HEK293 (cell line): ENCODE data around the gene APCDD1.

Experiments
- CTCF ChIA-PET: fragments of 350-600 bp; formaldehyde crosslinking; extraction: SDS; loops from one replicate; lab custom pipeline; 2021; ENCODE audit warnings: antibody characterized with exemption; lab: Yijun Ruan, JAX
- POLR2A ChIA-PET: fragments of 300-600 bp; formaldehyde crosslinking; extraction: SDS; loops from one replicate; lab custom pipeline; 2020; ENCODE audit warnings: antibody characterized with exemption, inconsistent platforms; lab: Yijun Ruan, JAX
- H3K27ac ChIP-seq: fragments of 200-500 bp; sonication (Bioruptor generic); 2 replicates; pipeline ENCODE4 v1.5.1; 2014; ENCODE audit warnings: low read depth, low read length, control low read depth, inconsistent platforms; ENCODE audit errors: extremely low read depth
- H3K36me3 ChIP-seq, 2 experiments: fragments of 200-500 bp in 1 of 2; sonication (Bioruptor generic) in 1 of 2; 1 replicate in 1 of 2; 2 replicates in 1 of 2; pipeline ENCODE4 v1.5.1; 2014 to 2017; ENCODE audit warnings: inconsistent platforms in 2 of 2, low read length in 2 of 2; ENCODE audit not compliant: control insufficient read depth in 2 of 2, insufficient read depth in 1 of 2
- H3K4me1 ChIP-seq: fragments of 200-500 bp; sonication (Bioruptor generic); 2 replicates; pipeline ENCODE4 v1.5.1; 2014; ENCODE audit warnings: mild to moderate bottlenecking, low read length, inconsistent platforms; ENCODE audit not compliant: control insufficient read depth, insufficient read depth
- H3K4me3 ChIP-seq: 2 replicates; pipeline ENCODE4 v1.5.1; 2011; ENCODE audit warnings: low read depth, mild to moderate bottlenecking, control low read depth, low read length, moderate library complexity
- H3K9me3 ChIP-seq: fragments of 200-500 bp; sonication (Bioruptor generic); 2 replicates; pipeline ENCODE4 v1.5.1; 2014; ENCODE audit warnings: low read depth, low read length, inconsistent platforms; ENCODE audit not compliant: control insufficient read depth, insufficient read depth
- GLIS1 ChIP-seq: fragments of 450-650 bp; formaldehyde crosslinking; IDR thresholded peaks from 2 replicates; pipeline ENCODE4 v1.5.1; 2016; ENCODE audit warnings: missing biosample characterization, missing genetic modification characterization
- GLIS2 ChIP-seq: fragments of 450-650 bp; formaldehyde crosslinking; IDR thresholded peaks from 2 replicates; pipeline ENCODE4 v1.5.1; 2016; ENCODE audit warnings: missing biosample characterization, missing genetic modification characterization
- IKZF3 ChIP-seq: fragments of 450-650 bp; IDR thresholded peaks from 2 replicates; pipeline ENCODE4 v1.5.0; 2018; ENCODE audit warnings: missing biosample characterization, mild to moderate bottlenecking, missing genetic modification characterization, moderate library complexity
- REST ChIP-seq: fragments of 450-650 bp; formaldehyde crosslinking; IDR thresholded peaks from 2 replicates; pipeline ENCODE4 v1.5.1; 2016; ENCODE audit warnings: missing biosample characterization, missing genetic modification characterization
- SCRT2 ChIP-seq: fragments of 450-650 bp; formaldehyde crosslinking; IDR thresholded peaks from 2 replicates; pipeline ENCODE4 v1.5.1; 2016; ENCODE audit warnings: missing biosample characterization, missing genetic modification characterization
- ZBTB26 ChIP-seq: fragments of 450-650 bp; formaldehyde crosslinking; optimal IDR thresholded peaks from 2 replicates; pipeline ENCODE3; 2016; ENCODE audit warnings: missing biosample characterization, mild to moderate bottlenecking, missing genetic modification characterization
- ZBTB48 ChIP-seq: fragments of 450-650 bp; formaldehyde crosslinking; IDR thresholded peaks from 2 replicates; pipeline ENCODE4 v1.5.1; 2016; ENCODE audit warnings: missing biosample characterization, missing genetic modification characterization
- ZNF155 ChIP-seq: fragments of 450-650 bp; formaldehyde crosslinking; IDR thresholded peaks from 2 replicates; pipeline ENCODE4 v1.5.1; 2016; ENCODE audit warnings: missing biosample characterization, missing genetic modification characterization
- ZNF221 ChIP-seq: fragments of 450-650 bp; formaldehyde crosslinking; IDR thresholded peaks from 2 replicates; pipeline ENCODE4 v1.5.1; 2017; ENCODE audit warnings: missing biosample characterization, missing genetic modification characterization, borderline replicate concordance
- ZNF37A ChIP-seq: fragments of 450-650 bp; IDR thresholded peaks from 2 replicates; pipeline ENCODE4 v1.5.1; 2018; ENCODE audit warnings: missing biosample characterization, missing genetic modification characterization
- ZNF791 ChIP-seq: fragments of 450-650 bp; formaldehyde crosslinking; IDR thresholded peaks from 2 replicates; pipeline ENCODE4 v1.5.1; 2016; ENCODE audit warnings: missing biosample characterization, missing genetic modification characterization
- TF ChIP-seq, protein P1 (sequence below): fragments of 450-650 bp; formaldehyde crosslinking; IDR thresholded peaks from 2 replicates; pipeline ENCODE4; 2016; ENCODE audit warnings: missing biosample characterization, missing genetic modification characterization
- TF ChIP-seq, protein P2 (sequence below): fragments of 450-650 bp; IDR thresholded peaks from 2 replicates; pipeline ENCODE4 v1.5.1; 2018; ENCODE audit warnings: missing biosample characterization, mild to moderate bottlenecking, missing genetic modification characterization

Gene APCDD1

GRCh38 chr18:10536280-10536679 is 81.8 kb downstream of the APCDD1 start:
- no peak overlapping the region for H3K4me3 ChIP-seq
- ChIA-PET CTCF (interaction anchor here (0.6 to 2.1 kb wide), 3 partner anchors 251 to 585 kb away, joined by 3 to 6 read pairs (median 3); no protein-coding TSS in a partner anchor), POLR2A (interaction anchor here (2.1 kb wide), 1 partner anchor 11 kb away, joined by 7 read pairs; the partner anchor contains the start of gene NAPG)
- no peak for TF ChIP-seq ZBTB48 (tag by site-specific recombination)
- TF ChIP-seq SCRT2 (tag by site-specific recombination): 0 out of 2 replicates have a peak, but pooled peaks have one; percentile 30
- peaks cover 3% of the 10 kb centered on the region; the same call in 1 of the 2 replicates for H3K4me1 ChIP-seq
- H3K9me3 ChIP-seq: no peaks in the 10 kb centered on the region
- H3K36me3 ChIP-seq: peaks cover 24 to 25% of the 10 kb centered on the region in 2 experiments
- H3K27ac ChIP-seq: no peak overlapping the region

DNA sequence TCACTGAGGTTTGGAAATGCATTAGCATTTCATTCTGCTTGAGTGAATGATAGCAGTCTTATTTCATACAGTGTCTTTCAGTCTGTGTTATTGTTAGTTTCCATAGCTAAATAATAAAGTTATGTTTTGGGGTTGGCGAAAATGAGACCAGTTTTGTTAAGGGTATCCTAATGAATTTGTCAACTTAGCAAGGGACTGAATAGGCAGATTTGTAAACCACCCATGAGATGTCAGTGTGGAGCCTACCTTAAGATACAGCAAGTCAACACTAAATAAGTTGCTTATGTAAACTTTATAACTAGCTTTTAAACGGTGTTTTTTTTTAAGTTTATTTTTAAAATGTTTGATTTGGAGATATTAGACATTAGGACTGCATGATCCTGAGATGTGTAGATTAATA is 83.3 kb downstream of the APCDD1 start:
- CTCF ChIA-PET: interaction anchor here (0.5 to 2.3 kb wide), 2 partner anchors 23 to 716 kb away, joined by 4 to 7 read pairs; no protein-coding TSS in a partner anchor

More for the DNA sequence above, 83.3 kb downstream of the APCDD1 start:
- Histone ChIP-seq H3K4me3 (no peak overlapping the region), H3K4me1 (no peaks in the 10 kb centered on the region), H3K27ac (no peak overlapping the region), H3K9me3 (no peaks in the 10 kb centered on the region), H3K36me3 (peaks cover 26 to 33% of the 10 kb centered on the region in 2 experiments)
- TF ChIP-seq GLIS2 (no peak), REST (tag by site-specific recombination) (no peak), ZNF37A (tag by site-specific recombination) (no peak), ZNF155 (tag by site-specific recombination) (no peak), ZBTB26 (no peak), IKZF3 (tag by site-specific recombination) (no peak), ZNF791 (tag by site-specific recombination) (no peak), GLIS1 (tag by site-specific recombination) (no peak), ZNF221 (tag by site-specific recombination) (no peak)
- TF ChIP-seq, protein P1, sequence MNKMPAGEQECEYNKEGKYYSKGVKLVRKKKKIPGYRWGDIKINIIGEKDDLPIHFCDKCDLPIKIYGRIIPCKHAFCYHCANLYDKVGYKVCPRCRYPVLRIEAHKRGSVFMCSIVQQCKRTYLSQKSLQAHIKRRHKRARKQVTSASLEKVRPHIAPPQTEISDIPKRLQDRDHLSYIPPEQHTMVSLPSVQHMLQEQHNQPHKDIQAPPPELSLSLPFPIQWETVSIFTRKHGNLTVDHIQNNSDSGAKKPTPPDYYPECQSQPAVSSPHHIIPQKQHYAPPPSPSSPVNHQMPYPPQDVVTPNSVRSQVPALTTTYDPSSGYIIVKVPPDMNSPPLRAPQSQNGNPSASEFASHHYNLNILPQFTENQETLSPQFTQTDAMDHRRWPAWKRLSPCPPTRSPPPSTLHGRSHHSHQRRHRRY (tag by site-specific recombination): no peak
- TF ChIP-seq, protein P2, sequence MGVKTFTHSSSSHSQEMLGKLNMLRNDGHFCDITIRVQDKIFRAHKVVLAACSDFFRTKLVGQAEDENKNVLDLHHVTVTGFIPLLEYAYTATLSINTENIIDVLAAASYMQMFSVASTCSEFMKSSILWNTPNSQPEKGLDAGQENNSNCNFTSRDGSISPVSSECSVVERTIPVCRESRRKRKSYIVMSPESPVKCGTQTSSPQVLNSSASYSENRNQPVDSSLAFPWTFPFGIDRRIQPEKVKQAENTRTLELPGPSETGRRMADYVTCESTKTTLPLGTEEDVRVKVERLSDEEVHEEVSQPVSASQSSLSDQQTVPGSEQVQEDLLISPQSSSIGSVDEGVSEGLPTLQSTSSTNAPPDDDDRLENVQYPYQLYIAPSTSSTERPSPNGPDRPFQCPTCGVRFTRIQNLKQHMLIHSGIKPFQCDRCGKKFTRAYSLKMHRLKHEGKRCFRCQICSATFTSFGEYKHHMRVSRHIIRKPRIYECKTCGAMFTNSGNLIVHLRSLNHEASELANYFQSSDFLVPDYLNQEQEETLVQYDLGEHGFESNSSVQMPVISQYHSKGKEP (tag by site-specific recombination): no peak
- POLR2A ChIA-PET: no interaction called here
